Neural cell (in vitro differentiated cells): Measurements from ENCODE around the gene GOLGA6D. TPM values are rescaled to one million over a fixed set of nuclear protein-coding genes. Genes with fewer than 3 reads are reported as not detected.

Source experiments
- H2AFZ ChIP-seq: fragments of 200-600, 300-800 bp; sonication (generic), shearing (Covaris generic); 2 replicates; pipeline ENCODE4 v1.6.0; 2014; ENCODE audit warnings: low read depth, mild to moderate bottlenecking, antibody characterized with exemption, low read length, moderate library complexity
- H3F3A ChIP-seq: fragments of 200-600 bp; shearing (Covaris generic); 2 replicates; pipeline ENCODE4 v1.6.1; 2016; ENCODE audit warnings: mild to moderate bottlenecking, moderate library complexity, mixed read lengths, antibody characterized with exemption, low read length; ENCODE audit not compliant: insufficient read depth, poor library complexity, severe bottlenecking
- H3K27ac ChIP-seq: fragments of 200-600, 300-800 bp; sonication (generic), shearing (Covaris generic); 2 replicates; pipeline ENCODE4 v1.5.1; 2014; ENCODE audit warnings: mild to moderate bottlenecking, low read length, moderate library complexity
- H3K27me3 ChIP-seq: fragments of 300-800, 200-600 bp; sonication (generic), shearing (Covaris generic); 2 replicates; pipeline ENCODE4 v1.6.0; 2014; ENCODE audit warnings: mild to moderate bottlenecking, low read depth, low read length, moderate library complexity; ENCODE audit not compliant: insufficient read depth
- H3K36me3 ChIP-seq: fragments of 300-800, 200-600 bp; sonication (generic), shearing (Covaris generic); 2 replicates; pipeline ENCODE4 v1.5.1; 2014; ENCODE audit warnings: mild to moderate bottlenecking, antibody characterized with exemption, low read length, moderate library complexity; ENCODE audit not compliant: insufficient read depth
- H3K4me2 ChIP-seq: fragments of 300-800, 200-600 bp; sonication (generic), shearing (Covaris generic); 2 replicates; pipeline ENCODE4 v1.6.0; 2014; ENCODE audit warnings: mild to moderate bottlenecking, low read length
- H3K4me3 ChIP-seq: fragments of 300-800, 200-600 bp; sonication (generic), shearing (Covaris generic); 2 replicates; pipeline ENCODE4 v1.5.1; 2014; ENCODE audit warnings: mild to moderate bottlenecking, low read length, moderate library complexity
- H3K79me2 ChIP-seq: fragments of 200-600 bp; shearing (Covaris generic); replicated peaks from 2 replicates; pipeline ENCODE4 v1.6.0; 2014; ENCODE audit warnings: mild to moderate bottlenecking, low read length, moderate library complexity; ENCODE audit not compliant: insufficient read depth
- H3K9ac ChIP-seq: fragments of 300-800, 200-600 bp; sonication (generic), shearing (Covaris generic); 2 replicates; pipeline ENCODE4 v1.6.1; 2016; ENCODE audit warnings: mild to moderate bottlenecking, low read length, mixed read lengths
- H3K9me2 ChIP-seq: fragments of 200-600 bp; shearing (Covaris generic); 2 replicates; pipeline ENCODE4 v1.6.1; 2016; ENCODE audit warnings: mild to moderate bottlenecking, low read length, mixed read lengths; ENCODE audit not compliant: insufficient read depth
- H3K9me3 ChIP-seq: fragments of 200-600, 300-800 bp; sonication (generic), shearing (Covaris generic); 2 replicates; pipeline ENCODE4 v1.6.1; 2016; ENCODE audit warnings: mild to moderate bottlenecking, mixed run types, low read length, moderate library complexity, mixed read lengths
- H4K20me1 ChIP-seq: fragments of 200-600 bp; shearing (Covaris generic); 2 replicates; pipeline ENCODE4 v1.6.1; 2016; ENCODE audit warnings: mild to moderate bottlenecking, mixed run types; ENCODE audit not compliant: insufficient read depth
- CTCF ChIP-seq: fragments of 450-650 bp; IDR thresholded peaks from 2 replicates; pipeline ENCODE4 v1.5.1; 2014; ENCODE audit warnings: antibody characterized with exemption, mild to moderate bottlenecking, moderate library complexity; ENCODE audit not compliant: poor library complexity, severe bottlenecking
- EP300 ChIP-seq: fragments of 450-650 bp; conservative IDR thresholded peaks from 2 replicates; pipeline ENCODE4 v1.6.1; 2014; ENCODE audit warnings: antibody characterized with exemption, mild to moderate bottlenecking, moderate library complexity; ENCODE audit not compliant: poor library complexity, severe bottlenecking
- EZH2 ChIP-seq: fragments of 200-600, 300-800 bp; shearing (Covaris generic), sonication (generic); IDR thresholded peaks from 2 replicates; pipeline ENCODE4 v1.6.1; 2014; ENCODE audit warnings: antibody characterized with exemption, low read length, borderline replicate concordance, mild to moderate bottlenecking; ENCODE audit not compliant: insufficient read depth, poor library complexity, severe bottlenecking
- MXI1 ChIP-seq: fragments of 450-650 bp; conservative IDR thresholded peaks from 2 replicates; pipeline ENCODE4 v1.6.1; 2014; ENCODE audit warnings: antibody characterized with exemption, mild to moderate bottlenecking; ENCODE audit not compliant: poor library complexity, severe bottlenecking
- POLR2AphosphoS5 ChIP-seq: IDR thresholded peaks from 2 replicates; pipeline ENCODE4 v1.6.1; 2012
- RAD21 ChIP-seq: fragments of 450-650 bp; conservative IDR thresholded peaks from 2 replicates; pipeline ENCODE4 v1.6.1; 2014; ENCODE audit warnings: antibody characterized with exemption, mild to moderate bottlenecking, moderate library complexity
- SMC3 ChIP-seq: fragments of 450-650 bp; conservative IDR thresholded peaks from 2 replicates; pipeline ENCODE4 v1.6.1; 2014; ENCODE audit warnings: antibody characterized with exemption, mild to moderate bottlenecking, moderate library complexity; ENCODE audit not compliant: poor library complexity
- TAF1 ChIP-seq: IDR thresholded peaks from 2 replicates; pipeline ENCODE4 v1.6.1; 2012; ENCODE audit warnings: low read depth
- polyA plus RNA-seq: library from polyadenylated mRNA; depleted of rRNA; stranded (reverse); fragments of >200 nt; gene quantifications from 2 replicates; pipeline ENCODE4 v1.2.3, GENCODE V29; 2014
- TF ChIP-seq, protein P1 (sequence below): IDR thresholded peaks from 2 replicates; pipeline ENCODE4 v1.6.1; 2012; ENCODE audit warnings: borderline replicate concordance

GOLGA6D gene
- polyA plus RNA-seq, 1 donor from 2014 or later = not detected

- Histone ChIP-seq H2AFZ (no peak overlapping the region), H3K9me2 (no peaks in the 10 kb centered on the region), H3K36me3 (no peaks in the 10 kb centered on the region), H3K4me2 (no peak overlapping the region), H3K4me3 (no peak overlapping the region), H4K20me1 (no peaks in the 10 kb centered on the region), H3K9me3 (no peaks in the 10 kb centered on the region), H3K79me2 (no peaks in the 10 kb centered on the region), H3K27ac (no peak overlapping the region), H3F3A (no peaks in the 10 kb centered on the region), H3K27me3 (no peaks in the 10 kb centered on the region), H3K9ac (no peak overlapping the region)
- TF ChIP-seq RAD21 = no peak
- no peak for TF ChIP-seq CTCF
- TF ChIP-seq, protein P1, sequence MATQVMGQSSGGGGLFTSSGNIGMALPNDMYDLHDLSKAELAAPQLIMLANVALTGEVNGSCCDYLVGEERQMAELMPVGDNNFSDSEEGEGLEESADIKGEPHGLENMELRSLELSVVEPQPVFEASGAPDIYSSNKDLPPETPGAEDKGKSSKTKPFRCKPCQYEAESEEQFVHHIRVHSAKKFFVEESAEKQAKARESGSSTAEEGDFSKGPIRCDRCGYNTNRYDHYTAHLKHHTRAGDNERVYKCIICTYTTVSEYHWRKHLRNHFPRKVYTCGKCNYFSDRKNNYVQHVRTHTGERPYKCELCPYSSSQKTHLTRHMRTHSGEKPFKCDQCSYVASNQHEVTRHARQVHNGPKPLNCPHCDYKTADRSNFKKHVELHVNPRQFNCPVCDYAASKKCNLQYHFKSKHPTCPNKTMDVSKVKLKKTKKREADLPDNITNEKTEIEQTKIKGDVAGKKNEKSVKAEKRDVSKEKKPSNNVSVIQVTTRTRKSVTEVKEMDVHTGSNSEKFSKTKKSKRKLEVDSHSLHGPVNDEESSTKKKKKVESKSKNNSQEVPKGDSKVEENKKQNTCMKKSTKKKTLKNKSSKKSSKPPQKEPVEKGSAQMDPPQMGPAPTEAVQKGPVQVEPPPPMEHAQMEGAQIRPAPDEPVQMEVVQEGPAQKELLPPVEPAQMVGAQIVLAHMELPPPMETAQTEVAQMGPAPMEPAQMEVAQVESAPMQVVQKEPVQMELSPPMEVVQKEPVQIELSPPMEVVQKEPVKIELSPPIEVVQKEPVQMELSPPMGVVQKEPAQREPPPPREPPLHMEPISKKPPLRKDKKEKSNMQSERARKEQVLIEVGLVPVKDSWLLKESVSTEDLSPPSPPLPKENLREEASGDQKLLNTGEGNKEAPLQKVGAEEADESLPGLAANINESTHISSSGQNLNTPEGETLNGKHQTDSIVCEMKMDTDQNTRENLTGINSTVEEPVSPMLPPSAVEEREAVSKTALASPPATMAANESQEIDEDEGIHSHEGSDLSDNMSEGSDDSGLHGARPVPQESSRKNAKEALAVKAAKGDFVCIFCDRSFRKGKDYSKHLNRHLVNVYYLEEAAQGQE = no peak
- no peak for TF ChIP-seq SMC3
- no peak for TF ChIP-seq EZH2
- no peak for TF ChIP-seq TAF1
- TF ChIP-seq EP300 = no peak
- no peak for TF ChIP-seq POLR2AphosphoS5
- no peak for TF ChIP-seq MXI1
Measured at GRCh38 chr15:75327005-75327404, 44.4 kb downstream of the GOLGA6D start.

- no peaks in the 10 kb centered on the region for H4K20me1 ChIP-seq
- H2AFZ ChIP-seq = no peak overlapping the region
- H3K4me3 ChIP-seq = no peak overlapping the region
- H3K27me3 ChIP-seq = no peaks in the 10 kb centered on the region
- H3K4me2 ChIP-seq = no peak overlapping the region
- H3K9ac ChIP-seq = no peak overlapping the region
- H3F3A ChIP-seq = no peaks in the 10 kb centered on the region
- H3K9me2 ChIP-seq = no peaks in the 10 kb centered on the region
- H3K79me2 ChIP-seq = no peaks in the 10 kb centered on the region
- H3K9me3 ChIP-seq = no peaks in the 10 kb centered on the region
- no peak for TF ChIP-seq SMC3
- no peak for TF ChIP-seq POLR2AphosphoS5
- TF ChIP-seq CTCF = no peak
- TF ChIP-seq EP300 = no peak
- no peak for TF ChIP-seq RAD21
- no peak for TF ChIP-seq TAF1
- TF ChIP-seq, protein P1 = no peak
- no peak for TF ChIP-seq EZH2
- no peak for TF ChIP-seq MXI1
- no peak overlapping the region for H3K27ac ChIP-seq
- no peaks in the 10 kb centered on the region for H3K36me3 ChIP-seq
Measured at GRCh38 chr15:75327491-75327890, 44.9 kb downstream of the GOLGA6D start.
